Loucy (cell line): ENCODE measurements around the gene CTSW.

Experiments
- CTCF ChIP-seq: fragments of 200-600 bp; sonication (generic); conservative IDR thresholded peaks from 2 replicates; pipeline ENCODE4 v1.5.1; 2014; ENCODE audit warnings: mild to moderate bottlenecking, antibody characterized with exemption, low read length
- EZH2phosphoT487 ChIP-seq: fragments of 200-600 bp; IDR thresholded peaks from 2 replicates; pipeline ENCODE4 v1.6.1; 2018; ENCODE audit warnings: antibody characterized with exemption, mild to moderate bottlenecking, moderate library complexity, borderline replicate concordance

DNA sequence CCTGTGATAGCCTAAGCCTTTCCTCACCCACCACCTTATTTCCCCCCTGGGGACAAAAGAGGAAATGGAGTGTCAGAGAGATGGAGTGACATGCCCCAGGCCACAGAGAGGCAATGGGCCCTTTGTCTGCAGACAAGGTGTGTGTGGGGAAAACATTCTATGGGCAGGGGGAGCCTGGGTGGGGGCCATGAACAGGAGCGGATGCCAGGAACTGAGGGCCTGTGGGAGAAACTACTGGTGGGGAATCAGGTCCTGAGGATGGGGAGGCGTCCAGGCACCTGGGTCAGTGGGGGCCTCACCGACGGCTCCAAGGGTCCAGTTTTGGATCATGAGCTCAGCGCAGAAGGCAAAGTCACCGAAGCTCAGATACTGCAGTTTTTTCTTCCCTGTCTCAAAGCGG lies 5.6 kb downstream of the CTSW start:
- TF ChIP-seq CTCF (no peak), EZH2phosphoT487 (no peak)
